Measurements from ENCODE around the gene CAMK1D.

DNA sequence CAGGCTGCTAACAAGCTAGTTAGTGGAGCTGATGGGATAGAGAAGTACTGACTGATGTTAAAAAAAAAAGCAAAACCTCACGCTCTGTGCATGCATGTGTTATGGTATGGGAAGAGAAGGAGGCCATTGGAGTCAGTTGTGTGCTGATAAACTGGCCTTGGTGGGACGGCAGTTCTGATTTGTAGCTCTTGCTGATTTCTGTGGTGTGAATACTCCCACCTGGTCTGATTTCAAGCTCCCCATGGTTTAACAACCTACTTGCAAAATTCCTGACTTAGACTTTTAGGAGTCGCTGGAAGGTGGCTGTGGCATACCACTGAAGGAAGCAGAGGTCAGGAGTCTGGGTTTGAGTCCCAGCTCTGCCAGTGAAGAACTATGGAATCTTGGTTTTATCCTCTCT is 15.2 kb downstream of the CAMK1D start:
- TF ChIP-seq CTCF (optimal IDR thresholded peaks at IDR 0.05 in 1 of 3, IDR thresholded peaks at IDR 0.05 in 1 of 3, conservative IDR thresholded peaks at IDR 0.05 in 1 of 3; ENCODE audit: extremely low read depth in 1 of 3, insufficient read depth in 2 of 3, low read length in 3 of 3): no peak
- no peak for TF ChIP-seq EZH2 (IDR thresholded peaks at IDR 0.05; ENCODE audit: low read length)

All from keratinocyte (primary cell).